IMR-90 (cell line): ENCODE measurements around the gene MAMDC4. TPM values are rescaled to one million over a fixed set of nuclear protein-coding genes. Genes with fewer than 3 reads are reported as not detected.
"Not testable (repeated sequence)": the region's sequence is repeated elsewhere in the genome, so short reads cannot be mapped to it uniquely, and the experiment has no call there.

Source experiments
- ATAC-seq: fragments of 200-7000 bp; cut with Tn5 transposase; 2 replicates; pipeline ENCODE4 v1.9.1; 2020; ENCODE audit warnings: low read depth, mild to moderate bottlenecking, moderate library complexity
- BruUV-seq: library from RNA; stranded (reverse); fragments of 400-500 nt; replicated peaks from 2 replicates; lab custom pipeline; 2021; lab: Mats Ljungman, UMichigan
- CTCF ChIA-PET: fragments of 300-600 bp; formaldehyde crosslinking; extraction: SDS; loops from one replicate; lab custom pipeline; 2021; ENCODE audit warnings: antibody characterized with exemption; lab: Yijun Ruan, JAX
- POLR2A ChIA-PET: fragments of 300-600 bp; sonication (Branson Sonifier 250); formaldehyde crosslinking; loops from one replicate; lab custom pipeline; 2022; ENCODE audit warnings: antibody characterized with exemption; ENCODE audit not compliant: unreplicated experiment; lab: Charles Lee
- DNase-seq: peaks from one replicate; pipeline ENCODE4 v3.0.0; 2013
- H2AFZ ChIP-seq: replicated peaks from 2 replicates; pipeline ENCODE3; 2013; ENCODE audit warnings: low read length, mild to moderate bottlenecking; ENCODE audit not compliant: poor library complexity
- H2AK5ac ChIP-seq: 2 replicates; pipeline ENCODE4 v1.6.1; 2013; ENCODE audit warnings: low read depth, low read length, inconsistent platforms
- H2AK9ac ChIP-seq: replicated peaks from 2 replicates; pipeline ENCODE3; 2013; ENCODE audit warnings: mild to moderate bottlenecking, low read depth, low read length, moderate library complexity; ENCODE audit not compliant: poor library complexity
- H2BK120ac ChIP-seq: 2 replicates; pipeline ENCODE4 v1.6.1; 2013; ENCODE audit warnings: low read depth, low read length, inconsistent platforms
- H2BK15ac ChIP-seq: 3 replicates; pipeline ENCODE4 v1.6.1; 2013; ENCODE audit warnings: low read depth, low read length, inconsistent platforms
- H2BK20ac ChIP-seq: 2 replicates; pipeline ENCODE4 v1.6.1; 2013; ENCODE audit warnings: low read depth, mild to moderate bottlenecking, inconsistent platforms, low read length, moderate library complexity
- H2BK5ac ChIP-seq: 2 replicates; pipeline ENCODE4 v1.6.1; 2013; ENCODE audit warnings: mild to moderate bottlenecking, low read depth, low read length, inconsistent platforms; ENCODE audit not compliant: poor library complexity, severe bottlenecking
- H3K14ac ChIP-seq: replicated peaks from 2 replicates; pipeline ENCODE4 v1.6.1; 2013; ENCODE audit warnings: low read depth, low read length, inconsistent platforms
- H3K18ac ChIP-seq: 2 replicates; pipeline ENCODE4 v1.6.1; 2013; ENCODE audit warnings: low read depth, low read length, control low read depth
- H3K23ac ChIP-seq: 2 replicates; pipeline ENCODE4 v1.6.1; 2013; ENCODE audit warnings: low read depth, low read length, inconsistent platforms
- H3K27ac ChIP-seq: 2 replicates; pipeline ENCODE4 v1.5.1; 2013; ENCODE audit warnings: mild to moderate bottlenecking, control low read depth, low read length; ENCODE audit not compliant: insufficient read depth
- H3K27me3 ChIP-seq: 2 replicates; pipeline ENCODE4 v1.6.1; 2013; ENCODE audit warnings: low read length; ENCODE audit not compliant: control insufficient read depth, insufficient read depth
- H3K36me3 ChIP-seq: 2 replicates; pipeline ENCODE4 v1.6.1; 2013; ENCODE audit warnings: low read length, mixed read lengths; ENCODE audit not compliant: control insufficient read depth, insufficient read depth
- H3K4ac ChIP-seq: 2 replicates; pipeline ENCODE4 v1.6.1; 2013; ENCODE audit warnings: low read depth, low read length, inconsistent platforms
- H3K4me1 ChIP-seq: 2 replicates; pipeline ENCODE4 v1.6.1; 2013; ENCODE audit warnings: low read length, mixed read lengths; ENCODE audit not compliant: control insufficient read depth, insufficient read depth
- H3K4me2 ChIP-seq: 2 replicates; pipeline ENCODE4 v1.6.1; 2013; ENCODE audit warnings: low read depth, mild to moderate bottlenecking, control low read depth, low read length, moderate library complexity
- H3K4me3 ChIP-seq: 2 replicates; pipeline ENCODE4 v1.5.1; 2013; ENCODE audit warnings: low read depth, mild to moderate bottlenecking, control low read depth, low read length, moderate library complexity; ENCODE audit not compliant: insufficient read depth
- H3K56ac ChIP-seq: 2 replicates; pipeline ENCODE4 v1.6.1; 2013; ENCODE audit warnings: low read length, inconsistent platforms; ENCODE audit not compliant: insufficient read depth; ENCODE audit errors: extremely low read depth
- H3K79me1 ChIP-seq, 2 experiments: 2 replicates each; pipeline ENCODE4 v1.6.1; 2013; ENCODE audit warnings: low read length in 2 of 2, inconsistent platforms in 1 of 2, low read depth in 1 of 2
- H3K9ac ChIP-seq: 2 replicates; pipeline ENCODE4 v1.6.1; 2013; ENCODE audit warnings: low read depth, low read length, control low read depth
- H3K9me1 ChIP-seq: 2 replicates; pipeline ENCODE4 v1.6.1; 2013; ENCODE audit warnings: low read length, inconsistent platforms; ENCODE audit not compliant: insufficient read depth
- H3K9me3 ChIP-seq: 2 replicates; pipeline ENCODE4 v1.6.1; 2013; ENCODE audit warnings: low read length; ENCODE audit not compliant: control insufficient read depth, insufficient read depth
- H4K20me1 ChIP-seq: 2 replicates; pipeline ENCODE4 v1.6.1; 2013; ENCODE audit warnings: low read length, inconsistent platforms; ENCODE audit not compliant: insufficient read depth
- H4K5ac ChIP-seq: 2 replicates; pipeline ENCODE4 v1.6.1; 2013; ENCODE audit warnings: mild to moderate bottlenecking, low read depth, low read length, control low read depth
- H4K8ac ChIP-seq, 2 experiments: 2 replicates each; pipeline ENCODE4 v1.6.1; 2013; ENCODE audit warnings: low read depth in 2 of 2, low read length in 2 of 2, control low read depth in 1 of 2, inconsistent platforms in 1 of 2
- H4K91ac ChIP-seq: 2 replicates; pipeline ENCODE4 v1.6.1; 2013; ENCODE audit warnings: low read depth, low read length, inconsistent platforms; ENCODE audit not compliant: insufficient read depth
- CEBPB ChIP-seq: IDR thresholded peaks from 2 replicates; pipeline ENCODE4 v1.6.1; 2012; ENCODE audit warnings: low read depth, low read length, improper control_type of control experiment
- MAZ ChIP-seq: IDR thresholded peaks from 2 replicates; pipeline ENCODE4 v1.6.1; 2012; ENCODE audit warnings: low read depth, mild to moderate bottlenecking, low read length, improper control_type of control experiment, moderate library complexity, borderline replicate concordance
- MXI1 ChIP-seq: IDR thresholded peaks from 2 replicates; pipeline ENCODE4 v1.6.1; 2012; ENCODE audit warnings: low read depth, mild to moderate bottlenecking, low read length, moderate library complexity, borderline replicate concordance
- WGBS, 2 experiments: methylation state at CpG; one replicate each; pipeline versions ENCODE4 v1.1.5 to v1.1.7; 2013; ENCODE audit warnings: missing lambda C conversion rate in 2 of 2; ENCODE audit not compliant: insufficient read length in 1 of 2; ENCODE audit errors: extremely low coverage in 2 of 2; 5-methylcytosine and 5-hydroxymethylcytosine counted together
- dilution Hi-C: fragments of 300-500 bp; cut with HindIII; formaldehyde crosslinking; loops from one replicate; pipeline ENCODE4 v1.14.3; 2018; ENCODE audit warnings: low sequenced_read_pairs; ENCODE audit not compliant: unreplicated experiment
- in situ Hi-C: fragments of 300-500 bp; cut with MboI; formaldehyde crosslinking; loops from 3 replicates; pipeline ENCODE4 v1.14.3; 2019; ENCODE audit warnings: low sequenced_read_pairs, inconsistent platforms, mixed read lengths
- intact Hi-C: fragments of 100-400 bp; cut with micrococcal nuclease; formaldehyde crosslinking; loops from 2 replicates; pipeline ENCODE4 v1.10.0; 2022
- polyA plus RNA-seq, 3 experiments: library from polyadenylated mRNA; depleted of rRNA; stranded (reverse); fragments of >200 nt; gene quantifications; 2 replicates each; pipeline ENCODE4 v1.2.3, GENCODE V29; 2012; ENCODE audit warnings: low replicate concordance in 1 of 3
- total RNA-seq: library from RNA; depleted of rRNA; stranded (reverse); fragments of >200 nt; gene quantifications from 2 replicates; pipeline ENCODE4 v1.2.3, GENCODE V29; 2012

MAMDC4 gene
- total and polyA plus RNA-seq, 2 of the 4 experiments (the other 2 are of a cell fraction) = 0.18 to 3.5 TPM

- peak; percentile 53; the same call in 1 of the 2 replicates for TF ChIP-seq MAZ
- peak; percentile 62 for TF ChIP-seq CEBPB
- TF ChIP-seq MXI1 = peak; percentile 82; the same call in 1 of the 2 replicates
Measured at GRCh38 chr9:136882109-136882946, 30.2 kb downstream of the MAMDC4 start (continued).

GRCh38 chr9:136882947-136883283 is 30.8 kb downstream of the MAMDC4 start:
- intact Hi-C loops, CTCF ChIA-PET, H3K9ac ChIP-seq, POLR2A ChIA-PET, H3K4me2 ChIP-seq, ATAC-seq, H2BK15ac ChIP-seq, H2BK20ac ChIP-seq, H2BK5ac ChIP-seq, H3K9me3 ChIP-seq, H3K27me3 ChIP-seq, H4K5ac ChIP-seq, H4K91ac ChIP-seq, H3K14ac ChIP-seq, H3K56ac ChIP-seq, H3K4me3 ChIP-seq, BruUV-seq, H4K20me1 ChIP-seq, DNase-seq, H2AFZ ChIP-seq, dilution Hi-C loops, H3K9me1 ChIP-seq, H3K27ac ChIP-seq, H3K23ac ChIP-seq, H3K18ac ChIP-seq, H2BK120ac ChIP-seq, in situ Hi-C loops, H3K36me3 ChIP-seq: not testable (repeated sequence)
- no CpG with 5 or more reads among the region's 9 CpGs for WGBS, 2 experiments
- Histone ChIP-seq H2AK9ac (peak overlapping the region; percentile 90), H2AK5ac (peak overlapping the region; percentile 23; the same call in 1 of the 2 replicates), H3K4me1 (peaks cover 13% of the 10 kb centered on the region), H3K79me1 (peaks cover 3 to 10% of the 10 kb centered on the region in 2 experiments; a peak in 3 of 4 replicates), H3K4ac (peak overlapping the region; percentile 16; the same call in 1 of the 2 replicates), H4K8ac (peak overlapping the region in 1 of 2 experiments; percentile 19; a peak in 1 of 4 replicates)

- BruUV-seq = not testable (repeated sequence)
Measured at GRCh38 chr9:136883670-136884069, 31.5 kb downstream of the MAMDC4 start.

More at GRCh38 chr9:136883670-136884069, 31.5 kb downstream of the MAMDC4 start:
- H3K56ac ChIP-seq, H2BK20ac ChIP-seq, H3K27me3 ChIP-seq, POLR2A ChIA-PET, DNase-seq, CTCF ChIA-PET, H3K9me3 ChIP-seq, H2BK15ac ChIP-seq, H3K36me3 ChIP-seq, H3K4me3 ChIP-seq, H2BK120ac ChIP-seq, H3K9ac ChIP-seq, in situ Hi-C loops, H2AK9ac ChIP-seq, intact Hi-C loops, H3K14ac ChIP-seq, H3K9me1 ChIP-seq, H2AK5ac ChIP-seq, H3K18ac ChIP-seq, H4K20me1 ChIP-seq, H3K27ac ChIP-seq, H3K4ac ChIP-seq, H4K5ac ChIP-seq, H2AFZ ChIP-seq, H4K91ac ChIP-seq, H3K23ac ChIP-seq, H4K8ac ChIP-seq, H2BK5ac ChIP-seq, ATAC-seq, H3K4me2 ChIP-seq, dilution Hi-C loops: not testable (repeated sequence)
- 87% methylated on average over 3 of the region's 10 CpGs; no CpG with 5 or more reads in 1 of the 2 experiments for WGBS, 2 experiments
- Histone ChIP-seq H3K4me1 (peaks cover 13% of the 10 kb centered on the region), H3K79me1 (peaks cover 3 to 17% of the 10 kb centered on the region in 2 experiments; a peak in 3 of 4 replicates)
